ENCODE measurements around the gene TMEM191B. TPM values are rescaled to one million over a fixed set of nuclear protein-coding genes. Genes with fewer than 3 reads are reported as not detected.
"Not testable (repeated sequence)": the region's sequence is repeated elsewhere in the genome, so short reads cannot be mapped to it uniquely, and the experiment has no call there.

Gene TMEM191B
- 1 to 10 TPM in 4 of 5 experiments, not detected in 1; 1.0 to 4.2 (median 2.8) TPM for total RNA-seq
- 1 to 10 TPM in 1 of 2 donors, not detected in 1; 1.3 TPM for polyA plus RNA-seq
- total RNA-seq, result not detected

DNA sequence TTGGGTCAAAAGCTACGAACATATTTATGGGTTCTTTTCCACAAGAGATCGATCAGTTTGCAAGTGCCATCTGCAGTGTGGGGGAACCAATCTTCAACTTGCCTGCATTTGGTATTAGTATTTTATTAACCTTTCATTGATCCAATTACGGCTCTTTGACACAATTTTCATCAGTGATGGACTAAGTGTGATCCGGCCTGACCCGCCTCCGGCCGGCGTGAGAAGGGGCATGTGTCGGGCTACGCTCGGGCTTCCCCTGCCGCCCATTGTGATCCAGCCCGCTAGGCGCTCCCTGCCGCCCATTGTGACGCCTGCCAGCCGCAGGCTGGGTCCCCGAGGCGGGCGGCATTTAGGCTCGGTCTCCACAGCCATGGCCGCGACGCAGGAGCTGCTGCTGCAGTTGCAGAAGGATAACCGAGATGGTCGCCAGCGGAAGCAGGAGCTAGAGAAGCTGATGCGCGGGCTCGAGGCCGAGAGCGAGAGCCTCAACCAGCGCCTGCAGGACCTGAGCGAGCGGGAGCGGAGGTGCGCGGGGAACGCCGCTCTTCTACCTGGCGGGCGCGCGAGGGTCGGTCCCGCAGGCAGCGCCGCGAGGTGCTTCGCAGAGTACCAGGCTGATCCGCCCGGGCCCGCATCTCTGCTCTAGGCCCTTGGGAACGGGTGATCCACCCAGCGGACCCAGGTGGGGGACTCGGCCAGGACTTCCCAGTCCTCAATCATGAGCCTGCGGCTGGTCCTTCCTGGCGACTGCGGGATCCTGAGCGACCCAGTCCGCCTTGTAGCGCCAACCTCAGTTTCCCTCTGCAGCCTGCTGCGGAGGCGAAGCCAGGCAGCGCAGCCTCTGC, at the start of gene TMEM191B:
Gene TMEM191B, plus strand, starts transcription at position 51 of the 845 bp plus-strand sequence. Its CDS starts 179 bp downstream, at position 230.
- H3K27ac ChIP-seq (ENCODE audit: low read depth, low read length); H3K9me3 Mint-ChIP-seq; H3K27me3 Mint-ChIP-seq; H3K4me1 Mint-ChIP-seq; H3K4me1 ChIP-seq (ENCODE audit: control insufficient read depth in 2 of 2, insufficient read depth in 2 of 2, low read length in 2 of 2); POLR2A ChIA-PET; H3K27me3 ChIP-seq (ENCODE audit: control insufficient read depth in 2 of 2, insufficient read depth in 2 of 2, low read length in 2 of 2); H3K36me3 ChIP-seq (ENCODE audit: control insufficient read depth in 2 of 3, insufficient read depth in 3 of 3, low read length in 3 of 3); CTCF ChIA-PET; intact Hi-C loops (cut with micrococcal nuclease); H3K36me3 Mint-ChIP-seq; H3K9me3 ChIP-seq (ENCODE audit: control insufficient read depth in 2 of 3, low read length in 3 of 3); H3K4me3 ChIP-seq (ENCODE audit: low read length): not testable (repeated sequence)
- Mint-ChIP-seq H3K27ac (peak within 1 kb of the TSS in 2 of 9 donors; percentile 68 to 74), H3K4me3 (peak within 1 kb of the TSS in 2 of 10 donors; percentile 45 to 79)
- peak; percentile 2 for ATAC-seq
- peak in 1 of 9 donors; percentile 8 for DNase-seq

- POLR2A ChIA-PET; H3K27me3 ChIP-seq (ENCODE audit: control insufficient read depth in 2 of 2, insufficient read depth in 2 of 2, low read length in 2 of 2); H3K4me3 Mint-ChIP-seq; CTCF ChIA-PET; H3K9me3 ChIP-seq (ENCODE audit: control insufficient read depth in 2 of 3, low read length in 3 of 3); H3K27ac ChIP-seq (ENCODE audit: low read depth, low read length); H3K36me3 Mint-ChIP-seq; intact Hi-C loops (cut with micrococcal nuclease); ATAC-seq; H3K4me1 ChIP-seq (ENCODE audit: control insufficient read depth in 2 of 2, insufficient read depth in 2 of 2, low read length in 2 of 2); DNase-seq; H3K36me3 ChIP-seq (ENCODE audit: control insufficient read depth in 2 of 3, insufficient read depth in 3 of 3, low read length in 3 of 3); H3K4me1 Mint-ChIP-seq; H3K27ac Mint-ChIP-seq; H3K9me3 Mint-ChIP-seq; H3K4me3 ChIP-seq (ENCODE audit: low read length); H3K27me3 Mint-ChIP-seq: not testable (repeated sequence)
Observed at GRCh38 chr22:18496227-18496626, 31.4 kb upstream of the TMEM191B start.

- H3K4me3 Mint-ChIP-seq; H3K36me3 Mint-ChIP-seq; H3K27me3 ChIP-seq (ENCODE audit: control insufficient read depth in 2 of 2, insufficient read depth in 2 of 2, low read length in 2 of 2); H3K4me3 ChIP-seq (ENCODE audit: low read length); DNase-seq; CTCF ChIA-PET; H3K4me1 Mint-ChIP-seq; ATAC-seq; POLR2A ChIA-PET; H3K4me1 ChIP-seq (ENCODE audit: control insufficient read depth in 2 of 2, insufficient read depth in 2 of 2, low read length in 2 of 2); H3K27me3 Mint-ChIP-seq; H3K27ac Mint-ChIP-seq; H3K9me3 ChIP-seq (ENCODE audit: control insufficient read depth in 2 of 3, low read length in 3 of 3); H3K36me3 ChIP-seq (ENCODE audit: control insufficient read depth in 2 of 3, insufficient read depth in 3 of 3, low read length in 3 of 3); H3K9me3 Mint-ChIP-seq; intact Hi-C loops (cut with micrococcal nuclease); H3K27ac ChIP-seq (ENCODE audit: low read depth, low read length): not testable (repeated sequence)
Observed at GRCh38 chr22:18511327-18511726, 16.3 kb upstream of the TMEM191B start.

DNA sequence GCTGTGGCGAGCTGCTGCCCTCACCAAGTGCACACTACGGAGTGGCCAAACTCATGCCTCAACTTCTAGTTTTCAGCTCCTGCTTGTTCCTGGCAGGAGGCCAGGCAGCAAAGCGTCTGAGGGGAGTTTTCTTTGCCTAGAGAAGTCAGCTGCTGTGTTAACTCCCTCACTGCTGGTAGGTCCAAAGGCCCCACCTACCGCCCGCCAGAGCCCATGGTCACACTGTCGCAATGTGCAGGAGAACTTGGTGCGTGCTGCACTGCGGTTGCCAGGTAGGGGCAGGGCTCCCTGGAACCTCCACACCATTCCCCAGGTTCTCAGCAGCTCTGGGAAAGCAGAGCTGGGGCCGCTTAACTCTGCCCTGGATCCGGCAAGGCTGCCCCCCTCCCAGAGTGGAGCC, 15.2 kb upstream of the TMEM191B start:
- POLR2A ChIA-PET, CTCF ChIA-PET: not testable (repeated sequence)

GRCh38 chr22:18513454-18513853, 14.1 kb upstream of the TMEM191B start:
- H3K9me3 ChIP-seq (ENCODE audit: control insufficient read depth in 2 of 3, low read length in 3 of 3); H3K4me3 Mint-ChIP-seq; H3K36me3 Mint-ChIP-seq; H3K4me3 ChIP-seq (ENCODE audit: low read length); intact Hi-C loops (cut with micrococcal nuclease); H3K27ac Mint-ChIP-seq; H3K4me1 ChIP-seq (ENCODE audit: control insufficient read depth in 2 of 2, insufficient read depth in 2 of 2, low read length in 2 of 2); H3K27me3 ChIP-seq (ENCODE audit: control insufficient read depth in 2 of 2, insufficient read depth in 2 of 2, low read length in 2 of 2); H3K4me1 Mint-ChIP-seq; DNase-seq; H3K27me3 Mint-ChIP-seq; H3K9me3 Mint-ChIP-seq; CTCF ChIA-PET; H3K36me3 ChIP-seq (ENCODE audit: control insufficient read depth in 2 of 3, insufficient read depth in 3 of 3, low read length in 3 of 3); H3K27ac ChIP-seq (ENCODE audit: low read depth, low read length); ATAC-seq; POLR2A ChIA-PET: not testable (repeated sequence)

More for the DNA sequence above, 15.2 kb upstream of the TMEM191B start:
- DNase-seq; intact Hi-C loops (cut with micrococcal nuclease); H3K27ac ChIP-seq (ENCODE audit: low read depth, low read length); H3K36me3 Mint-ChIP-seq; ATAC-seq; H3K27me3 Mint-ChIP-seq; H3K9me3 ChIP-seq (ENCODE audit: control insufficient read depth in 2 of 3, low read length in 3 of 3); H3K4me3 ChIP-seq (ENCODE audit: low read length); H3K27ac Mint-ChIP-seq; H3K27me3 ChIP-seq (ENCODE audit: control insufficient read depth in 2 of 2, insufficient read depth in 2 of 2, low read length in 2 of 2); H3K4me3 Mint-ChIP-seq; H3K36me3 ChIP-seq (ENCODE audit: control insufficient read depth in 2 of 3, insufficient read depth in 3 of 3, low read length in 3 of 3); H3K4me1 Mint-ChIP-seq; H3K4me1 ChIP-seq (ENCODE audit: control insufficient read depth in 2 of 2, insufficient read depth in 2 of 2, low read length in 2 of 2); H3K9me3 Mint-ChIP-seq: not testable (repeated sequence)

DNA sequence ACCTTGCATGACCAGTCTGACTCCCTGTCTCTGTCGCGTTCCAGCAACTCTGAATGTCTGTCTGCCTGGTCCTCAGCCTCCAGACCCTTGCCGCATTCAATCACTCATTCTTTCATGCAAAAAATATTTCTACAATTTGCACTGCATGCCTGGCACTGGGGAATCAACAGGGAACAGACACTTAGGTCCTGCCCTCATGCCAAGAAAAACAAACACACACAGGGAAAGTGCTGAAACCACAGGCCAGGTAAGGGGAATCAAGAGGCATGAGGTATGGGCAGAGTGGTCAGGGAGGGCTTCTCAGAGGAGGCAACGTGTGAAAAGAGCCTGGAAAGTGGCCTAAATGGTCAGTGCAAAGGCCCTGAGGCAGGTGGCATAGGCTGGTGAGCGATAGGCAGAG, 9.5 kb upstream of the TMEM191B start, which contains the start of gene GGTLC3:
Gene GGTLC3, minus strand, starts transcription at position 101 of the 400 bp plus-strand sequence. CDS start 264 bp downstream, outside the sequence.
- H3K27me3 ChIP-seq (ENCODE audit: control insufficient read depth in 2 of 2, insufficient read depth in 2 of 2, low read length in 2 of 2); H3K27ac Mint-ChIP-seq; H3K4me3 Mint-ChIP-seq; POLR2A ChIA-PET; H3K27me3 Mint-ChIP-seq; ATAC-seq; H3K27ac ChIP-seq (ENCODE audit: low read depth, low read length); CTCF ChIA-PET; H3K4me3 ChIP-seq (ENCODE audit: low read length); intact Hi-C loops (cut with micrococcal nuclease); H3K36me3 ChIP-seq (ENCODE audit: control insufficient read depth in 2 of 3, insufficient read depth in 3 of 3, low read length in 3 of 3); H3K36me3 Mint-ChIP-seq; H3K4me1 Mint-ChIP-seq; DNase-seq; H3K9me3 Mint-ChIP-seq; H3K9me3 ChIP-seq (ENCODE audit: control insufficient read depth in 2 of 3, low read length in 3 of 3); H3K4me1 ChIP-seq (ENCODE audit: control insufficient read depth in 2 of 2, insufficient read depth in 2 of 2, low read length in 2 of 2): not testable (repeated sequence)

DNA sequence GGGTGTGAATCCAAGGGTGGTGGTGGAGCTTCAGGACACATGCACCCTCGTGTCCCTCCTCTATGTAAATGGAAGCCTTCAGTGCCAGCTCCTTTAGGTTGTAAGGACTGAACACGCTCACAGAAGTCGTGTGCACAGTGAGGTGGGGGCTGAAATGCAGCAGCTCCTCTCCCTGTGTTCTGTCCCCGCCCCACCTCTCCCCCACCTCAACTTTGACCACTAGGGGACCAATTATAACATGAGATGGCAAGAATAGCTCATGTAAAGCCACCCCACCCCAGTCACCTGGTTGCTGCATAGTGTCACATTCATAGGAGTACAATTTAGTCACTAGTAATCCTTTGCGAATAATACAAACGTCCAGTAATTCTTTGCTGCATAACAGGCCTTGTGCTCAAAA, 4.8 kb upstream of the TMEM191B start:
- POLR2A ChIA-PET; H3K4me3 Mint-ChIP-seq; H3K36me3 ChIP-seq (ENCODE audit: control insufficient read depth in 2 of 3, insufficient read depth in 3 of 3, low read length in 3 of 3); H3K27me3 Mint-ChIP-seq; H3K9me3 Mint-ChIP-seq; H3K36me3 Mint-ChIP-seq; DNase-seq; H3K4me1 Mint-ChIP-seq; ATAC-seq; H3K27ac ChIP-seq (ENCODE audit: low read depth, low read length); H3K27ac Mint-ChIP-seq; CTCF ChIA-PET; H3K4me3 ChIP-seq (ENCODE audit: low read length); intact Hi-C loops (cut with micrococcal nuclease); H3K4me1 ChIP-seq (ENCODE audit: control insufficient read depth in 2 of 2, insufficient read depth in 2 of 2, low read length in 2 of 2); H3K9me3 ChIP-seq (ENCODE audit: control insufficient read depth in 2 of 3, low read length in 3 of 3); H3K27me3 ChIP-seq (ENCODE audit: control insufficient read depth in 2 of 2, insufficient read depth in 2 of 2, low read length in 2 of 2): not testable (repeated sequence)
